WI38 (cell line): Measurements from ENCODE around the gene KAT6B.

Experiments used
- H3K4me3 ChIP-seq: 2 replicates; pipeline ENCODE4 v1.5.1; 2011; ENCODE audit warnings: low read depth, mild to moderate bottlenecking, control low read depth, low read length
- TF ChIP-seq, protein P1 (sequence below): IDR thresholded peaks from 2 replicates; pipeline ENCODE4 v1.5.1; 2012; ENCODE audit warnings: low read depth, mild to moderate bottlenecking, control low read depth, low read length

Gene KAT6B

DNA sequence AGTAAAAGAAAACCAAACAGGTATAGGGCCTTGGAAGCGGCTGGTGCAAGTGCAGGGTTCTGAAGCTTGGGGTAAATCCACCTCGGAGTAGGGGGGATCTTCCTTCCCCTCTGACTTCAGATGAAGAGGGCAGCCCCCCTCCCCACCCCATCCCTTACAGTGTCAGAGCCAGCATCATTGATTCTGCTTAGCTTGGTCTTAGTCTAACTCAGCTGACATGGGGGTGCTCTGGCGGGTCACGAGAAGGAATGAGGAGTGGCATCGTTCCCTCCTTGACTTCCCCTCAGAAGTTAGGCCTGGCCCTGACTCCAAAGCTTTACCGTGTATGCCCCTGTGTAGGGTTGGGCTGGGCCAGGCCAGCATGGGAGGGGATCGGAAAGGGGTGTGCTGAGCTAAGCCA lies 240.9 kb downstream of the KAT6B start:
- TF ChIP-seq, protein P1, sequence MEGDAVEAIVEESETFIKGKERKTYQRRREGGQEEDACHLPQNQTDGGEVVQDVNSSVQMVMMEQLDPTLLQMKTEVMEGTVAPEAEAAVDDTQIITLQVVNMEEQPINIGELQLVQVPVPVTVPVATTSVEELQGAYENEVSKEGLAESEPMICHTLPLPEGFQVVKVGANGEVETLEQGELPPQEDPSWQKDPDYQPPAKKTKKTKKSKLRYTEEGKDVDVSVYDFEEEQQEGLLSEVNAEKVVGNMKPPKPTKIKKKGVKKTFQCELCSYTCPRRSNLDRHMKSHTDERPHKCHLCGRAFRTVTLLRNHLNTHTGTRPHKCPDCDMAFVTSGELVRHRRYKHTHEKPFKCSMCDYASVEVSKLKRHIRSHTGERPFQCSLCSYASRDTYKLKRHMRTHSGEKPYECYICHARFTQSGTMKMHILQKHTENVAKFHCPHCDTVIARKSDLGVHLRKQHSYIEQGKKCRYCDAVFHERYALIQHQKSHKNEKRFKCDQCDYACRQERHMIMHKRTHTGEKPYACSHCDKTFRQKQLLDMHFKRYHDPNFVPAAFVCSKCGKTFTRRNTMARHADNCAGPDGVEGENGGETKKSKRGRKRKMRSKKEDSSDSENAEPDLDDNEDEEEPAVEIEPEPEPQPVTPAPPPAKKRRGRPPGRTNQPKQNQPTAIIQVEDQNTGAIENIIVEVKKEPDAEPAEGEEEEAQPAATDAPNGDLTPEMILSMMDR = no peak

DNA sequence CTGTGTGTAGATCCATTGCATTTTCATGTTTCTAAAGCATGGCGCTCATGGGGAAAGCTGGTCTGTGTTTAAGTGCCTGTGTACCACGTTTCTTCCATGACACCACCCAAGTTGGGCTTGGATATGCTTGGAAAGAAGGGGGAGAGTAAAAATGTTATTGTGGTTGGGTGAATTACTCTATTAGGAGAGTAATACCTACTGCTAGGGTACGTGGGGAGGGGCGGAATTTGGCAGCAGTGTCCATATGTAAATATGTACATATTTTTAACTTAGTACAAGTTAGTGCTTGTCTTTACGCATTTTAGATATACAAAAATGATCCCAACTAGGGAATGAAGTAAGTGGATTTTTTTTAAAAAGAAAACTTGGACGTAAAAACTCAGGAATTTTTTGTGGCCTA lies 242.1 kb downstream of the KAT6B start:
- H3K4me3 ChIP-seq = no peak overlapping the region
- TF ChIP-seq, protein P1 = no peak

More for the DNA sequence above, 240.9 kb downstream of the KAT6B start:
- no peak overlapping the region for H3K4me3 ChIP-seq

DNA sequence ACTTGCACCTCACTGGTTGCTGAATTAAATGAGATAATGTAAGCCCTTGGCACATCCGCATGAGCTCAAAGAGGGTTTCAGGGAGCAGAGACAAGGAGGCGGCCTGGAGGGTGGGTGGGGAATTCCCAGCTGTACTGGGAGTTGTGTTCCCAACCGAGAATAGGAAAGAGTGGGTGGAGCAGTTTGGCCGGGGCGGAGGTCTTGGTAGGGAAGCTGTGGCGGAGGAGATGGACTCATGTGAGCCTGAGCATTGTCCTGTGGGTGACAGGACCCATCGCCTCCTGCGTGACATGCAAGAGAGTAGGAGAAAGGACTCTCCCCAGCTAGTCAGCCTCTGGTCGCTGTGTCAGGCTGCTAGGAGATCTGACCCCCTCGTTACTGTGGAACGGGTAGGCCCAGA lies 244.1 kb downstream of the KAT6B start:
- H3K4me3 ChIP-seq = no peak overlapping the region
- TF ChIP-seq, protein P1 = no peak

DNA sequence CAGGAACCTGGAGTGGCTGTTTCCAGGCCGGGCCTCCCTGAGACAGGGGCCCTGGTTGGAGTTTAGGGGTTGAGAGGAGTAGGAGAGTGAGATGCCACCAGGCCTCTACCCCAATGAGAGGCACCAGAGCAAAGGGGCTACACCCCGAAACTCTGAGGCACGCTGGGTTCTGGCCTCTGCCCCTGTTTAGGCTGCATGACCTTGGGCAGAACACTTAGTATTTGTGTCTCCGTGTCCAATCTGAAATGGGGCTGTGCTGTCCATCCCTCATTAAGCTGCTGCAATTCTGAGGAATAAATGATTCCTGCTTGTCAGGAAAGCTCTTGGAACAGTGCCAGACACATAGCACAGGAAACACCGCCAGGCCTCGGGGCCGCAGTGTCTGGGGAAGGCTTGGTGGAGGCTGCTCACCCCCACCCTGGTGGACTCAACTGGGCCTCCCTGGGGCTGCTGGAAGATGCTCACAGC lies 244.6 kb downstream of the KAT6B start:
- H3K4me3 ChIP-seq = no peak overlapping the region
- TF ChIP-seq, protein P1 = no peak

DNA sequence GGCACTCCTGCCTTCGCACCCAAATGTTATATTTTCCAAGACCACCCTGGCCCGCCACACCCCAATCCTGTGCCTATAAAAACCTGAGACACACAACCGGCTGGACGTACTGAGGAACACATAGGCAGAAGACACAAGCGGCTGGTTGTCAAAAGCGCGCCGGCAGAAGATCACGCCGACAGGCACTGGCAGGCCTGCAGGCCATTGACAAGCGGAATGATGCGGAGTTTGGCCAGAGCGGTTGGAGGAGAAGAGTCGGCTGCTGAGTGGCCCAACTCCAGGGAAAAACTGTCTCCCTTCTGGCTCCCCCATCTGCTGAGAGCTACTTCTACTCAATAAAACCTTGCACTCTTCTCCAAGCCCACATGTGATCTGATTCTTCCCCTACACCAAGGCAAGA lies 245.4 kb downstream of the KAT6B start:
- H3K4me3 ChIP-seq = no peak overlapping the region
- TF ChIP-seq, protein P1 = no peak

DNA sequence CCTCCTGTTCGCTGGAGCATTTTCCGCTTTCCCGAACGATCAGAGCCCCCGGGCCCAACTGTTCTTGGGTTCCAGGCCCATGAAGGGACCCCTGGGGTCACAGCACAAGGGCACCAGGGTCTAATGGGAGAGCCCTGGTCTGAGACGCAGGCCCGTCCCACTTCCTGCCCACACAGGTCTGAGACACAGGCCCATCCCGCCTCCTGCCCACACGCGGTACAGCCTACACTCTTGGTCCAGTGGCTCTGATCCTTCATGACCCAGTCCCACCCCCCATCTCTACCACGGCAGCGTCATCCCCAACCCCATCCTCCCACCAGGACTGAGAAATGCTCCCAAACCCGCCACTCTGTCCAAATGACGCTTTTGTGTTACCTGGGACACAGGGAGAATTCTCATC lies 246.3 kb downstream of the KAT6B start:
- no peak overlapping the region for H3K4me3 ChIP-seq
- TF ChIP-seq, protein P1 = no peak

DNA sequence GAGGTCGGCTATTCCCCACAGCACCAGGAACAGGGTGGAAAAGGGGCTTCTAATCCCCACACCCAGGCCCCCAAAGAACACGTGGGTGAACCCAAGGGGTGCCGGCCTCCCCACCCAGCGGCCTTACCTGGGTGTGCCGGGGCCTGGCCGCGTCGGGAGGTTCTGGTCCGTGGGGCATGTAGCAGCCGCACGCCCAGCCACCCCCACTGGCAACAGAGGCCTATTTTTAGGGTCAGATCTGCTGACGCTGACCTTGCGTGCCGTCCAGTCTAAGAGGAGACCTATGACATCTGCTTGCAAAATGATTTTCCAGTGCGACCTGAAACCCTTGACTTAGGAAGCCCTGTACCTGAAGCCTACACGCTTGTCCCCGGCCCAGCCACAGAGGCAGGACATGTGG lies 247.0 kb downstream of the KAT6B start:
- no peak overlapping the region for H3K4me3 ChIP-seq

More for the DNA sequence above, 247.0 kb downstream of the KAT6B start:
- TF ChIP-seq, protein P1 = no peak
